GM20000 (cell line): ENCODE data around the gene HDAC11.

ENCODE experiments used
- DNase-seq: peaks from one replicate; pipeline ENCODE4 v3.0.0; 2012; ENCODE audit warnings: low spot score
- TF ChIP-seq, protein P1 (sequence below): IDR thresholded peaks from 2 replicates; pipeline ENCODE4 v1.5.1; 2012; ENCODE audit warnings: mild to moderate bottlenecking, control low read depth; ENCODE audit errors: extremely low read depth, missing control alignments

HDAC11 gene

DNA sequence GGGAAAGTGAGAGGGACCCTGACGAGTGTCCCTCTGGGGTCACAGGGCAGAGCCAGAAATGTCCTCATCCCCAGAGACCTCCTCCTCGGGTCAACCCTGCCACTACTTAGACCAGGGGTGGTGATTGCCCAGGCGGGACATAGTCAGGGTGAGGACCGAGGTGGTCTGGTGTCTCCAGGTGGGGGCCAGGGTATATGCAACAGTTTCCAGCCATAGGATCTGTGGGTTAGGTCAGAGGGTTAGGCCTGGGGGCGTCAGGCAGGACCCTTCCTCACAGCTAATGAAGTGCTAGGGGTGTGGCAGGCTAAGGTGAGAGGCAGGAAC is 46.5 kb downstream of the HDAC11 start:
- DNase-seq, result no peak
- TF ChIP-seq, protein P1, sequence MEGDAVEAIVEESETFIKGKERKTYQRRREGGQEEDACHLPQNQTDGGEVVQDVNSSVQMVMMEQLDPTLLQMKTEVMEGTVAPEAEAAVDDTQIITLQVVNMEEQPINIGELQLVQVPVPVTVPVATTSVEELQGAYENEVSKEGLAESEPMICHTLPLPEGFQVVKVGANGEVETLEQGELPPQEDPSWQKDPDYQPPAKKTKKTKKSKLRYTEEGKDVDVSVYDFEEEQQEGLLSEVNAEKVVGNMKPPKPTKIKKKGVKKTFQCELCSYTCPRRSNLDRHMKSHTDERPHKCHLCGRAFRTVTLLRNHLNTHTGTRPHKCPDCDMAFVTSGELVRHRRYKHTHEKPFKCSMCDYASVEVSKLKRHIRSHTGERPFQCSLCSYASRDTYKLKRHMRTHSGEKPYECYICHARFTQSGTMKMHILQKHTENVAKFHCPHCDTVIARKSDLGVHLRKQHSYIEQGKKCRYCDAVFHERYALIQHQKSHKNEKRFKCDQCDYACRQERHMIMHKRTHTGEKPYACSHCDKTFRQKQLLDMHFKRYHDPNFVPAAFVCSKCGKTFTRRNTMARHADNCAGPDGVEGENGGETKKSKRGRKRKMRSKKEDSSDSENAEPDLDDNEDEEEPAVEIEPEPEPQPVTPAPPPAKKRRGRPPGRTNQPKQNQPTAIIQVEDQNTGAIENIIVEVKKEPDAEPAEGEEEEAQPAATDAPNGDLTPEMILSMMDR, result no peak

DNA sequence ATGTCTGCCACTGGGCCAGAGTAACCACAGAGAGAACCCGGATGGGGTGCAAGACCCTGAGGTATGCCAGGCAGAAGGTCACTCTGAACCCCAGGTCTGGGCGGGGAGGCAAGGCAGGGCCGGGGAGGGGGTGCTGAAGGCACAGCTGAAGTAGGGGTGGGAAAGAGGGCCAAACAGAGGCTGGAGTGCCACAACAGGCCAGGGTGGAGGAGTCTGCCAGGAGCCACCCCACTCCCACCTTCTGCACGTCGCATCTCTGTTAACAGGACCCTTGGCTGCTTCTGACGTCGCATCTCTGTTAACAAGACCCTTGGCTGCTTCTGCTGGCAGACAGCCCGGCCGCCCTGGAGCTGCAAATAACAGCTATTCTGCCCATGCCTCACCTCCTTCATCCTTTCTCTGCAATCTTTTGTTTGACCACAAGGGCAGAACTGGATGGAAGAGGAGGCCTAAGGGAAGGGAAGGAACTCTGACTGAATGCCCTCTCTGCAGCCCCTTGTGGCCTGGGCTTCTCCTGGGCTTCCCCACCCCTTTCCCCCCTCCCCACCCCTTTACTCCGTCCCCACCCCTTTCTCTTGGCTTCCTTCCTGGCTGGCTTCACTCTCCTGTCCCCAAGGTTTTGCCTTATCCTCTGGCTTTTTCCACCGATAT is 48.2 kb downstream of the HDAC11 start:
- DNase-seq, result no peak
- TF ChIP-seq, protein P1, result no peak

DNA sequence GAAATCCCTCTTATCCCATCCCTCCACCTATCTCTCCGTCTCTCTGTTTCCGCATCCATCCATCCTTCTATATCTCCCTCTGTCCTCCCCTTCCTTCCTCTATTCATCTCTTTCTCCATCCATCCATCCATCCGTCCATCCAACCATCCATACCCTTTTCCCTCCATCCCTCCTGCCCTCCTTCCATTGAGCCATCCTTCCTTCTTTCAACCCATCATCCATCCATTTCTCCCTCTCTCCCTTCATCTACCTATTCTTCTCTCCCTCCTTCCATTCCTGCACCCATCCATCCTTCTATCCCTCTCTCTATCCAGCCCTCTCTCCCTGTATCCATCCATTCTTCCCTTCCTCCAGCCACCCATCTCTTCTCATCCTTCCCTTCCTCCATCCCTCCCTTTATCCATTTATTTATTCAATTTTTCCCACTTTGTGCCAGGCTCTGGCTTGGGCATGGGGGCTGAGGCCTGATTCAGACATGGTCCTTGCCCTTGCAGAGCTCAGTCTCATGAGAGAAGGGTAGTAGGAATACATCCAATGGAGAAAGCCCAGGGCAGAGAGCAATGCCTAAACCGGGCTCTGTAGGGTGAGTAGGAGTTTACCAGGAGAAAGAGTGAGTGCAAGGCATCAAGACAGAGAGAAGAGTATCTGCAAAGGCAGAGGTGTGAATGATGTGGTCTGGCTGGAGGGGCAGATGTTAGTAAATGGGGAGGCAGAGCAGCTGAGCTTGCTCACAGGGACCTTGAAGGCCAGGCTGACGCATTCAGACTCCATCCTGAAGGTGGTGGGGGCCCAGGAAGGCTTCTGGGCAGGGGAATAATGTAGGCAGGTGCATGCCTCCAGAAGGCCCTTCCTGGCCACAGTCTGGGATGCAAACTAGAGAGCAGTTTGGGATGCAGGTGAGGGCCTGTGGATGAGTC is 49.3 kb downstream of the HDAC11 start:
- TF ChIP-seq, protein P1, result no peak
- no peak for DNase-seq

DNA sequence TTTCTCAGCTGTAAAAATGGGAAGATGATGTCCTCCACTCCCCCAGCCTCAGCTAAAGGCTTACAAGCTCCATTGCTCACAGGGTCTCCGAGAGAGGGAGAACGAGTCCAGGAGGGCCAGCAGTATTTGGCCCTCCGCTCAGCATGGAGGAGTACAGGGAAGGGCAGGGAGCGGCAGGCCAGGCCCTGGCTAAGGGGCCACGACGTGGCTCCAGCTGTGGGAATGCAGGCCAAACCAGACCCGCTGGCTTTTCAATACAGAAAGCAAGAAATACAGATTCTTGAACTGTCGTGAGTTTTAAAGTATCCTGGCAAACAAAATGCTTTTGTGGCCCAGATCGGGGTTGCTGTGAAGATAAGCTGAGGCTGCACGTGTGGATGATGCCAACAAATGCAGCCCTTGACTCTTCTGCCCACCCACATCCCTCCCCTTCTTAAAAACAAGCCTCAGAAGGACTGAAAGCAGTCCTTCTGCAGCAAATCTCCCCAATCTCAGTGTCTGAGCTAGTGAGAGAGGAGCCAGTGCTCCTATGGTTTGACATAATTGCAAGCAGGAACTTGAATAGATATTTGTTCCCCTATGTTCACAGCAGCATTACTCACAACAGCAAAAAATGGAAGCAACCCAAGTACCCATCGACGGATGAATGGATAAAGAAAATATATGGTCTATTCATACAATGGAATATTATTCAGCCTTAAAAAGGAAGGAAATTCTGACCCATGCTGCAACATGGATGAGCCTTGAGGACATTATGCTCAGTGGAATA is 50.3 kb downstream of the HDAC11 start:
- DNase-seq, result no peak
- TF ChIP-seq, protein P1, result no peak

DNA sequence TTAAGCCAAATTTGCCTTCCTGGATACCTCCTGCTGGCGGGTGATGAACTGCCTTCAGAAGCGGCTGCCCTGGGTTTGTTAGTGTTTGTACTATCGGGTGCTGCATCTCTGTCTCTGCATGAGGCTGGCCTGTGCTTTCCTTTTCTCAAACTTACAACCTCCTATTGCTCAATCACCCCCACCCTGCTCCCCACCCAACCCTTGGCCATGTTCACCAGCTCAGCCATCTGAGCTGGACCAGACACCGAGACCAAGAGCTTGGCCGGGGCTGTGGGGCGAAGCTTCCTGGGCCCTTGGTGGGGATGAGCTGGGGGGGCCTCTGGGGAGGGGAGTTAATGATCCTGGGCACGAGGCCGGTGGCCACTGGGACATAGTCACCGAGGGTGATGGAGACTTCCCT is 52.0 kb downstream of the HDAC11 start:
- no peak for DNase-seq
- TF ChIP-seq, protein P1, result no peak

DNA sequence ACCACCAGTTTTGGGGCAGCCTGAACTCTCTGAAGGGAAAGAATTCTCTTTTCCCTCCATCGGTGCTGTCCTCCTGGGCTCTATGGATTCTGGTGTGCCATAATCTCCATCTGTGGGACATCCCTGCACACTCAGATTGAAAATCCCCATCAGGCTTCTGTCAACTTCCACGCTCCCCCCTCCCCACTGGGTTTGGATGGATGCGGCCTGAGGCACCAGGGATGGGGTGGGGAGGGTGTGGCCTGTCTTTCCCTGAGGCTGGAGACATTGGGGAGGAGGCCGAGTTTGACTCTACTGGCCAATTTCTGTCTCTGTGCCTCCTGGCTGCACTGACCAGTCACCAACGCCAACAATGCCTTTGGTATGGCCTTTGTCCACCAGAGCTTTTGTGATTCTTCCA is 52.5 kb downstream of the HDAC11 start:
- TF ChIP-seq, protein P1, result no peak
- DNase-seq, result no peak

DNA sequence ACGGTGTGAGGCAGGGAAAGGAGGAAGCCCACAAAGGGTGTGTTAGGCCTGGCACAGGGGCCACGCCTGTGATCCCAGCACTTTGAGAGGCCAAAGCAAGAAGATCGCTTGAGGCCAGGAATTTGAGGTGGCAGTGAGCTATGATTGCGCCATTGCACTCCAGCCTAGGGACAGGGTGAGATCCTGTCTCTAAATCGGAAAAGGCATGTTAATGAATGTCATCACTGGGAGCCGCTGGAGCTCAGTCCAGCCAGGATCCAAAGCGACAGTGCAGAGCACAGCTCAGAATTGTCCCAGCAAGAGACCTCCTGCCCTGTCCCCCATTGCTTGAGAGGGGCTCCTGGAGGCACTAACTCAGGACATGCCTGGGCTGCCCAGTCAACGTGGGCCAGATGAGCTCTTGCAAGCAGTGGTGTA is 53.8 kb downstream of the HDAC11 start:
- no peak for DNase-seq
- TF ChIP-seq, protein P1, result no peak
